ENCODE measurements around the gene B9D1.

B9D1 gene

GRCh38 chr17:19392303-19392702 is 29.8 kb upstream of the B9D1 start:
- H4K20me1 ChIP-seq (ENCODE audit: insufficient read depth): no peaks in the 10 kb centered on the region
- no peaks in the 10 kb centered on the region for H3K79me2 ChIP-seq (ENCODE audit: insufficient read depth, low read depth)
- no peak overlapping the region for H3K4me3 ChIP-seq (IDR thresholded peaks at IDR 0.05; ENCODE audit: insufficient read depth, low read depth, low read length)
- H3K4me1 ChIP-seq (ENCODE audit: low read depth, poor library complexity, severe bottlenecking): no peaks in the 10 kb centered on the region
- no peak overlapping the region for H2AFZ ChIP-seq (ENCODE audit: low read depth)
- no peak overlapping the region for H3K4me2 ChIP-seq
- TF ChIP-seq CTCF (conservative IDR thresholded peaks at IDR 0.05; ENCODE audit: low read depth, low read length): no peak
- H3K36me3 ChIP-seq (ENCODE audit: insufficient read depth): no peaks in the 10 kb centered on the region
- H3K27ac ChIP-seq: no peak overlapping the region
- H3K9ac ChIP-seq: no peak overlapping the region
- no peaks in the 10 kb centered on the region for H3K27me3 ChIP-seq (ENCODE audit: insufficient read depth, low read depth)

DNA sequence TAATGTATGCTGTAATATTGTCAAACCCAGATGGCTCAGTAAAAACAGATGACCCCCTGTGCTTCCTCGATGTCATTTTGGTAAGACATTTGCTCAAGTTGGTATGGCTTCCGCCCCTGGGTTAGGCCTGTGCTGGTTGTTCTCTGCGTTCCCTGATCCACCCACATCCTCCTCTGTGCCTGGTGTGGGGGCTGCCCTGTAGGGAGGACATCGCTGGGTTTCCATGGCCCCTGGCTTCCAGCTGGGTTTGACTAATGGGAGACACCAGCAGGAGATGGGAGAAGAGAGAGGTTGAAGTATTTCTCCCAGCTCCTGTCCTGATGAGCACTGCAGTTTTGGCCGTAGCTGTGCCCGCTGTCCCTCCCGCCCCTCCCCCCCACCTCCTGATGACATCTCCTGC is 28.9 kb upstream of the B9D1 start:
- TF ChIP-seq CTCF (conservative IDR thresholded peaks at IDR 0.05; ENCODE audit: low read depth, low read length): no peak
- Histone ChIP-seq H2AFZ (ENCODE audit: low read depth) (no peak overlapping the region), H3K9ac (no peak overlapping the region), H3K4me1 (ENCODE audit: low read depth, poor library complexity, severe bottlenecking) (no peaks in the 10 kb centered on the region), H3K4me2 (no peak overlapping the region), H3K4me3 (IDR thresholded peaks at IDR 0.05; ENCODE audit: insufficient read depth, low read depth, low read length) (no peak overlapping the region), H4K20me1 (ENCODE audit: insufficient read depth) (no peaks in the 10 kb centered on the region), H3K36me3 (ENCODE audit: insufficient read depth) (no peaks in the 10 kb centered on the region), H3K27me3 (ENCODE audit: insufficient read depth, low read depth) (no peaks in the 10 kb centered on the region), H3K27ac (no peak overlapping the region), H3K79me2 (ENCODE audit: insufficient read depth, low read depth) (no peaks in the 10 kb centered on the region)

GRCh38 chr17:19390951-19391350 is 28.4 kb upstream of the B9D1 start:
- H3K36me3 ChIP-seq (ENCODE audit: insufficient read depth): no peaks in the 10 kb centered on the region
- H3K27me3 ChIP-seq (ENCODE audit: insufficient read depth, low read depth): no peaks in the 10 kb centered on the region
- no peak overlapping the region for H3K4me3 ChIP-seq (IDR thresholded peaks at IDR 0.05; ENCODE audit: insufficient read depth, low read depth, low read length)
- H3K4me1 ChIP-seq (ENCODE audit: low read depth, poor library complexity, severe bottlenecking): no peaks in the 10 kb centered on the region
- no peak overlapping the region for H3K4me2 ChIP-seq
- no peaks in the 10 kb centered on the region for H3K79me2 ChIP-seq (ENCODE audit: insufficient read depth, low read depth)
- TF ChIP-seq CTCF (conservative IDR thresholded peaks at IDR 0.05; ENCODE audit: low read depth, low read length): no peak
- H4K20me1 ChIP-seq (ENCODE audit: insufficient read depth): no peaks in the 10 kb centered on the region
- H3K9ac ChIP-seq: no peak overlapping the region
- no peak overlapping the region for H3K27ac ChIP-seq
- no peak overlapping the region for H2AFZ ChIP-seq (ENCODE audit: low read depth)

DNA sequence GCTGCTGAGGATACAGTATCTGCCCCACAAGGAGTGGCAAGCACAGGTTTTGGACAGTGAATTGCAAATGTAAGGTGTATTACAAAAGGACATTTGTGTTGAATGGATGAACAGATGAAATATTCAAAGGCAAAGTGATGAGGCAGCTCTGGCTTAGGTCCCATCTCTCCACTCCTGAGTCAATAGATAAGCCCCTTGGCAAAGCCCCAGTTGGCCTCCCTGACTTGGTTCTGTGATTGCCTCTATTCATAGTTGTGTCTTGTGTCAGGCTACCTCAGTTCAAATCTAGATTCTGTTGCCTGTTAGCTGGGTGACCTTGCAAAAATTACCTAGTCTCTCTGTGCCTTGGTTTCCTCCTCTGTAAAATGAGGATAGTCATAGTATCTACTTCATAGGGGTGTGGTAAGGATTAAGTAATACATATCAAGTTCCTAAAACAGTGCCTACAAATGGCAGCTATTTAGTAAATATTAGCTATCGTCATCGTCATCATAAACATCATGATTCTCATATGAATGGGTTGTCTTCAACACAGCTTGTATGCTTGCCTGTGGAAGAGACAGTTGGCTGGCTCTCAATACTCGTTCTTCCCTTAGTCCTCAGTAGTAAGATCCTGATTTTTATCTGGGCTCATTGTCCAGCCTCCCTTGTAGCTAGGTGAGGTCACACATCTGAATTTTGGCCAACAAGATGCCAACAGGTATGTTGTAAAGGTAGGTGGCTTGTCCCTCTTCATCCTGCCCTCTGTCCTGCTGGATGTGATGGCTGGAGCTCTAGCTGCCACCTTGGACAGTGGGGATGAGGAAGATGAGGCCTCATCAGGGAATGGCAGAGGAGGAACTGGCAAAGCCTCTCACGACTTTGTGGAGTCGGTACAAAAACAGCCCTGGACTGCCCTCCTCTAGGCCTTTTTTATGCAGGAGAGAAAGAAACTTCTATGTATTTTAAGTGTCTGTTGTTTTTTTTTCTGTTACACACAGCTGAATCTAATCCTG is 26.6 kb upstream of the B9D1 start:
- TF ChIP-seq CTCF (conservative IDR thresholded peaks at IDR 0.05; ENCODE audit: low read depth, low read length): no peak
- Histone ChIP-seq H3K4me1 (ENCODE audit: low read depth, poor library complexity, severe bottlenecking) (no peaks in the 10 kb centered on the region), H3K27ac (no peak overlapping the region), H3K36me3 (ENCODE audit: insufficient read depth) (no peaks in the 10 kb centered on the region), H2AFZ (ENCODE audit: low read depth) (no peak overlapping the region), H3K79me2 (ENCODE audit: insufficient read depth, low read depth) (no peaks in the 10 kb centered on the region), H4K20me1 (ENCODE audit: insufficient read depth) (no peaks in the 10 kb centered on the region), H3K9ac (no peak overlapping the region), H3K4me3 (IDR thresholded peaks at IDR 0.05; ENCODE audit: insufficient read depth, low read depth, low read length) (no peak overlapping the region), H3K27me3 (ENCODE audit: insufficient read depth, low read depth) (no peaks in the 10 kb centered on the region), H3K4me2 (no peak overlapping the region)

Data from KMS-11 (cell line).